Measurements from ENCODE around the gene TNS3.

DNA sequence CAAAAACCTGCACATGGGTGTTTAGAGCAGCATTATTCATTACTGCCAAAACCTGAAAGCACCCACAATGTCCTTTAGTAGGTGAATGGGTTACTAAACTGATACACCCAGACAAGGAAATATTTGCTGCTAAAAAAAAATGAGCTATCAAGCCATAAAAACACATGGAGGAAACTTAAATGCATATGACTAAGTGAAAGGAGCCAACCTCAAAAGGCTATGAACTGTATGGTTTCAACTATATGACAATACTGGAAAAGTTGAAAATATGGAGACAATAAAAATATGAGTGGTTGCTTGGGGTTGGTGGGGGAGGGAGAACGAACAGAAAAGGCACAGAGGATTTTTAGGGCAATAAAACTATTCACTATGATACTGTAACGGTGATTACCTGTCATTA is 291.0 kb downstream of the TNS3 start:
- TF ChIP-seq, protein P1, sequence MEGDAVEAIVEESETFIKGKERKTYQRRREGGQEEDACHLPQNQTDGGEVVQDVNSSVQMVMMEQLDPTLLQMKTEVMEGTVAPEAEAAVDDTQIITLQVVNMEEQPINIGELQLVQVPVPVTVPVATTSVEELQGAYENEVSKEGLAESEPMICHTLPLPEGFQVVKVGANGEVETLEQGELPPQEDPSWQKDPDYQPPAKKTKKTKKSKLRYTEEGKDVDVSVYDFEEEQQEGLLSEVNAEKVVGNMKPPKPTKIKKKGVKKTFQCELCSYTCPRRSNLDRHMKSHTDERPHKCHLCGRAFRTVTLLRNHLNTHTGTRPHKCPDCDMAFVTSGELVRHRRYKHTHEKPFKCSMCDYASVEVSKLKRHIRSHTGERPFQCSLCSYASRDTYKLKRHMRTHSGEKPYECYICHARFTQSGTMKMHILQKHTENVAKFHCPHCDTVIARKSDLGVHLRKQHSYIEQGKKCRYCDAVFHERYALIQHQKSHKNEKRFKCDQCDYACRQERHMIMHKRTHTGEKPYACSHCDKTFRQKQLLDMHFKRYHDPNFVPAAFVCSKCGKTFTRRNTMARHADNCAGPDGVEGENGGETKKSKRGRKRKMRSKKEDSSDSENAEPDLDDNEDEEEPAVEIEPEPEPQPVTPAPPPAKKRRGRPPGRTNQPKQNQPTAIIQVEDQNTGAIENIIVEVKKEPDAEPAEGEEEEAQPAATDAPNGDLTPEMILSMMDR (IDR thresholded peaks at IDR 0.05; ENCODE audit: low read length) = no peak
- no peak for TF ChIP-seq EZH2 (optimal IDR thresholded peaks at IDR 0.05; ENCODE audit: low read depth, low read length)
- no peak for TF ChIP-seq EZH2phosphoT487 (IDR thresholded peaks at IDR 0.05; ENCODE audit: low read length)
